Lung (tissue), 12 donors: ENCODE results near the gene RSAD2. TPM values are rescaled to one million over a fixed set of nuclear protein-coding genes. Genes with fewer than 3 reads are reported as not detected.
"Not testable (repeated sequence)": the region's sequence is repeated elsewhere in the genome, so short reads cannot be mapped to it uniquely, and the experiment has no call there.

Experiments
- ATAC-seq: fragments of 200-7000 bp; cut with Tn5 transposase; one replicate; pipeline ENCODE4 v1.9.1; 2020; ENCODE audit warnings: moderate number of reproducible peaks; ENCODE audit not compliant: insufficient read depth, low FRiP score
- DNase-seq, 3 donors: peaks; one replicate each; pipeline ENCODE4 v3.0.0-alpha.2; 2013 to 2017
- H3K27ac ChIP-seq, 2 donors: one replicate each; pipeline ENCODE4 v1.5.1; 2013; ENCODE audit warnings: mild to moderate bottlenecking in 2 of 2, moderate library complexity in 2 of 2, control low read depth in 1 of 2, inconsistent platforms in 1 of 2, low read depth in 1 of 2, low read length in 1 of 2
- H3K27me3 ChIP-seq, 3 donors: one replicate each; pipeline ENCODE4 v1.5.1; 2013; ENCODE audit warnings: low read length in 2 of 3; ENCODE audit not compliant: control insufficient read depth in 3 of 3, insufficient read depth in 3 of 3
- H3K36me3 ChIP-seq, 4 donors: one replicate each; pipeline ENCODE4 v1.5.1; 2013; ENCODE audit warnings: low read length in 4 of 4, mild to moderate bottlenecking in 1 of 4, moderate library complexity in 1 of 4; ENCODE audit not compliant: control insufficient read depth in 4 of 4, insufficient read depth in 4 of 4
- H3K4me1 ChIP-seq, 5 donors: one replicate each; pipeline ENCODE4 v1.5.1; 2013; ENCODE audit warnings: low read length in 5 of 5, mild to moderate bottlenecking in 2 of 5, moderate library complexity in 1 of 5; ENCODE audit not compliant: control insufficient read depth in 5 of 5, insufficient read depth in 5 of 5
- H3K4me3 ChIP-seq: one replicate; pipeline ENCODE4 v1.5.1; 2013; ENCODE audit warnings: mild to moderate bottlenecking, control low read depth, moderate library complexity
- H3K9ac ChIP-seq, 2 donors: one replicate each; pipeline ENCODE4 v1.5.1; 2013; ENCODE audit warnings: low read length in 2 of 2, control low read depth in 1 of 2; ENCODE audit not compliant: insufficient read depth in 1 of 2
- H3K9me3 ChIP-seq, 4 donors: one replicate each; pipeline ENCODE4 v1.5.1; 2013; ENCODE audit warnings: low read length in 3 of 4, mild to moderate bottlenecking in 1 of 4, moderate library complexity in 1 of 4; ENCODE audit not compliant: control insufficient read depth in 4 of 4, insufficient read depth in 3 of 4
- WGBS, 2 donors: extraction: QIAGEN DNeasy Blood & Tissue Kit; methylation state at CpG; one replicate each; pipeline ENCODE4 v1.1.7; 2013; 5-methylcytosine and 5-hydroxymethylcytosine counted together
- polyA plus RNA-seq, 2 donors: library from polyadenylated mRNA; stranded (reverse); fragments of 200-250 nt; gene quantifications; one replicate each; pipeline ENCODE4 v1.2.1, GENCODE V29; 2013
- total RNA-seq, 2 donors: library from RNA; depleted of rRNA in 1 of 2; stranded (reverse); fragments of >200 nt in 1 of 2; gene quantifications; one replicate each; pipeline ENCODE4 v1.2.1, GENCODE V29; 2014 to 2021
- TF ChIP-seq, protein P1 (sequence below): IDR thresholded peaks from 2 replicates; pipeline ENCODE4 v1.5.1; 2012; ENCODE audit warnings: mild to moderate bottlenecking; ENCODE audit errors: control extremely low read depth, extremely low read depth
- donor health status: control.
- donor health status: control.
- donor health status: Bipolar disorder and iron deficiency.
- donor health status: healthy.
- donor health status: DM: yes; HTN: yes; CAD: no.

The RSAD2 gene
- total and polyA plus RNA-seq, 4 donors: 3.3 to 13.2 (median 12.0) TPM

DNA sequence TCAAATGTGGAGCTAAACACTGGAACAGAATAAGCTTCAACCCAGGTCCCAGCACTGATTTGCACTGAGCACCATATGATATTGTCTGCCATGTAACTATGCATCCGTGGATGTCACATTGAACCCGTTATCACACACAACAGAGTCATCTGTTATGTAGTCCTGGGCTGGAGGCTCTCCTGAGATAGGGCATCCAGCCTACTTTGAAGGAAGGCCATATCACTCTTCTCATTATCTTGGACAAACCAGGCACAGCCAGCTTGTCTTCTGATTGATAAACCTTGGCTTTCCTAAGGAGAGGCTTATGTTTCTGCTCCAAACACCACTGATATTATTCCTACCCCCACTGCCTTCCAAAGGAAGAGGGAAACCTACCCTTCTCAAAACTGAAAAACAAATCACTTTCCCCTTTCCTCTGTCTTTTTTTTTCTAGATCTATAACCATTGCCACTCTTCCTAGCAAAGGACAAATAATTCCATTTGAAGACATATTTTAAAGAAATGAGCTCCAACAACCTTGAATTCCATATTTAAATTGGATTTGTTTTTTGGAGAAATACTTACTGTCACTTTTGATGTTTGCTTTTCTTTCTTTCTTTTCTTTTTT, 16.4 kb downstream of the RSAD2 start:
- TF ChIP-seq, protein P1, sequence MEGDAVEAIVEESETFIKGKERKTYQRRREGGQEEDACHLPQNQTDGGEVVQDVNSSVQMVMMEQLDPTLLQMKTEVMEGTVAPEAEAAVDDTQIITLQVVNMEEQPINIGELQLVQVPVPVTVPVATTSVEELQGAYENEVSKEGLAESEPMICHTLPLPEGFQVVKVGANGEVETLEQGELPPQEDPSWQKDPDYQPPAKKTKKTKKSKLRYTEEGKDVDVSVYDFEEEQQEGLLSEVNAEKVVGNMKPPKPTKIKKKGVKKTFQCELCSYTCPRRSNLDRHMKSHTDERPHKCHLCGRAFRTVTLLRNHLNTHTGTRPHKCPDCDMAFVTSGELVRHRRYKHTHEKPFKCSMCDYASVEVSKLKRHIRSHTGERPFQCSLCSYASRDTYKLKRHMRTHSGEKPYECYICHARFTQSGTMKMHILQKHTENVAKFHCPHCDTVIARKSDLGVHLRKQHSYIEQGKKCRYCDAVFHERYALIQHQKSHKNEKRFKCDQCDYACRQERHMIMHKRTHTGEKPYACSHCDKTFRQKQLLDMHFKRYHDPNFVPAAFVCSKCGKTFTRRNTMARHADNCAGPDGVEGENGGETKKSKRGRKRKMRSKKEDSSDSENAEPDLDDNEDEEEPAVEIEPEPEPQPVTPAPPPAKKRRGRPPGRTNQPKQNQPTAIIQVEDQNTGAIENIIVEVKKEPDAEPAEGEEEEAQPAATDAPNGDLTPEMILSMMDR: no peak
- 89% methylated on average over 2 of the region's 2 CpGs for WGBS, 2 donors
- Histone ChIP-seq H3K9ac (no peak overlapping the region), H3K27ac (no peak overlapping the region), H3K27me3 (no peaks in the 10 kb centered on the region), H3K4me3 (no peak overlapping the region), H3K9me3 (no peaks in the 10 kb centered on the region), H3K4me1 (no peaks in the 10 kb centered on the region), H3K36me3 (peaks cover 0 to 5% (median 1%) of the 10 kb centered on the region in 4 donors)
- DNase-seq (no peak), ATAC-seq (no peak)

DNA sequence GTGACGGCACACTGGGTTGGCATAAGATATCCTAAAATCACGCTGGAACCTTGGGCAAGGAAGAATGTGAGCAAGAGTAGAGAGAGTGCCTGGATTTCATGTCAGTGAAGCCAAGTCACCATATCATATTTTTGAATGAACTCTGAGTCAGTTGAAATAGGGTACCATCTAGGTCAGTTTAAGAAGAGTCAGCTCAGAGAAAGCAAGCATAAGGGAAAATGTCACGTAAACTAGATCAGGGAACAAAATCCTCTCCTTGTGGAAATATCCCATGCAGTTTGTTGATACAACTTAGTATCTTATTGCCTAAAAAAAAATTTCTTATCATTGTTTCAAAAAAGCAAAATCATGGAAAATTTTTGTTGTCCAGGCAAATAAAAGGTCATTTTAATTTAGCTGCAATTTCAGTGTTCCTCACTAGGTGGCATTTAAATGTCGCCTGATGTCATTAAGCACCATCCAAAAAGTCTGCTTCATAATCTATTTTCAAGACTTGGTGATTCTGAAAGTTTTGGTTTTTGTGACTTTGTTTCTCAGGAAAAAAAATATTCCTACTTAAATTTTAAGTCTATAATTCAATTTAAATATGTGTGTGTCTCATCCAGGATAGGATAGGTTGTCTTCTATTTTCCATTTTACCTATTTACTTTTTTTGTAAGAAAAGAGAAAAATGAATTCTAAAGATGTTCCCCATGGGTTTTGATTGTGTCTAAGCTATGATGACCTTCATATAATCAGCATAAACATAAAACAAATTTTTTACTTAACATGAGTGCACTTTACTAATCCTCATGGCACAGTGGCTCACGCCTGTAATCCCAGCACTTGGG, 19.6 kb downstream of the RSAD2 start:
- no peaks in the 10 kb centered on the region for H3K9me3 ChIP-seq
- WGBS, 2 donors: 77 to 83% methylated on average over 5 of the region's 5 CpGs
- DNase-seq (peak in 2 of 3 donors; percentile 68 to 77), ATAC-seq (no peak)
- peaks cover 0 to 2% (median 0%) of the 10 kb centered on the region in 4 donors for H3K36me3 ChIP-seq
- H3K4me3 ChIP-seq: no peak overlapping the region
- H3K27me3 ChIP-seq: no peaks in the 10 kb centered on the region
- TF ChIP-seq, protein P1: peak; percentile 62
- H3K27ac ChIP-seq: no peak overlapping the region
- H3K4me1 ChIP-seq: no peaks in the 10 kb centered on the region
- H3K9ac ChIP-seq: no peak overlapping the region

DNA sequence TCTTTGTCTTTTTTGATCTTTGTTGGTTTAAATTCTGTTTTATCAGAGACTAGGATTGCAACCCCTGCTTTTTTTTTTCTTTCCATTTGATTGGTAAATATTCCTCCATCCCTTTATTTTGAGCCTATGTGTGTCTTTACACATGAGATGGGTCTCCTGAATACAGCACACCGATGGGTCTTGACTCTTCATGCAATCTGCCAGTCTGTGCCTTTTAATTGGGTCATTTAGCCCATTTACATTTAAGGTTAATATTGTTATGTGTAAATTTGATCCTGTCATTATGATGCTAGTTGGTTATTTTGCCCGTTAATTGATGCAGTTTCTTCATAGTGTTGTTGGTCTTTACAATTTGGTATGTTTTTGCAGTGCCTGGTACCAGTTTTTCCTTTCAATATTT, 25.0 kb downstream of the RSAD2 start:
- H3K36me3 ChIP-seq, H3K9ac ChIP-seq, H3K9me3 ChIP-seq, H3K27me3 ChIP-seq, H3K4me1 ChIP-seq, DNase-seq, H3K27ac ChIP-seq, ATAC-seq, H3K4me3 ChIP-seq: not testable (repeated sequence)
- WGBS, 2 donors: 95 to 97% methylated on average over 2 of the region's 2 CpGs

DNA sequence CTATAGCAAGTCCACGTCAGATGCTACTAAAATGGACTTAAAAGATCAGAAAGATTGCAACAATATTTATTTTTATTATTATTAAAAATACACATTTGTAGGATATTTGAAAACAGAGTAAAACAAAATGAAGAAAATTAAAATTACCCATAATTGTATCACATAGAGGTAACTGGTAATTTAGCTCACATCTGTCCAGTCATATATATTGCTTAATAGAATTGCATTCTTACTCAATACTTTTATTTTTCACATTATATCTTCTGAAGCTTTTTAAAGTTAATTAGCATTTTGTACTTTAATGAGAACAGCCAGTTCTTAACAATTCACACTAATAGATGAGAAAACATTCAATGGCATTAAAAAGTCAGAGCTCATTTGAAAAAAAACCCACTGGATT, 28.1 kb downstream of the RSAD2 start:
- Histone ChIP-seq H3K4me1 (no peaks in the 10 kb centered on the region), H3K4me3 (no peak overlapping the region), H3K27ac (no peak overlapping the region), H3K27me3 (no peaks in the 10 kb centered on the region), H3K9me3 (no peaks in the 10 kb centered on the region), H3K9ac (no peak overlapping the region), H3K36me3 (no peaks in the 10 kb centered on the region)
- TF ChIP-seq, protein P1: no peak
- WGBS, 2 donors: 93 to 100% methylated on average over 1 of the region's 1 CpG
- DNase-seq (no peak), ATAC-seq (no peak)
